Loucy (cell line): ENCODE data around the gene POU2F1.

Experiments used
- CTCF ChIP-seq: fragments of 200-600 bp; sonication (generic); conservative IDR thresholded peaks from 2 replicates; pipeline ENCODE4 v1.5.1; 2014; ENCODE audit warnings: mild to moderate bottlenecking, antibody characterized with exemption, low read length
- EZH2phosphoT487 ChIP-seq: fragments of 200-600 bp; IDR thresholded peaks from 2 replicates; pipeline ENCODE4 v1.6.1; 2018; ENCODE audit warnings: antibody characterized with exemption, mild to moderate bottlenecking, moderate library complexity, borderline replicate concordance

DNA sequence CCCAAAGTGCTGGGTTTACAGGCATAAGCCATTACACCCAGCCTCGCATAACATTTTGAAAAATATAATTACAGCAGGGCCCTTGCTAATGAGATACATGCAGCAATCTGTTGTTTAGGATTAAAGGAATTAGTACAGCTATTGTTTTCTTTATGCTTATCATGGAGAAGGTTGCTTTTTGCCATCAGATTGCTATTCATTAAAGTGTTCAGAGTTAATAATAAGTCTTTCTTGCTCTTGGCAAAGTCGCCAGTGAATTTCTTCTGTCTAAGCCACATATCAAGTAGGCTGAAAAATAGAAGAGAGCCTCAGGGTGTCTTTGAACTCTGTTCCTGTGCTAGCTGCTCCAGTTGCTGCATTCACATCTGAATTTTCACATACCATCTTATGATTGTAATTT lies 144.1 kb downstream of the POU2F1 start:
- TF ChIP-seq CTCF (no peak), EZH2phosphoT487 (no peak)
